Activated naive CD4-positive, alpha-beta T cell treated with anti-CD3 and anti-CD28 coated beads, Interleukin-2, amount 50 U/mL, for 72 hours (primary cell): ENCODE data around the gene AGO3. TPM values are rescaled to one million over a fixed set of nuclear protein-coding genes. Genes with fewer than 3 reads are reported as not detected.
"Not testable (repeated sequence)": the region's sequence is repeated elsewhere in the genome, so short reads cannot be mapped to it uniquely, and the experiment has no call there.

Source experiments
- ATAC-seq, 2 donors: fragments of 150-1000 bp; cut with Tn5 transposase; 2 replicates each; pipeline ENCODE4 v1.10.0; 2021; ENCODE audit warnings: mild to moderate bottlenecking in 2 of 2, moderate library complexity in 2 of 2
- DNase-seq, 2 donors: peaks; one replicate each; pipeline ENCODE4 v3.0.0; 2021 to 2022; ENCODE audit warnings: low spot score in 2 of 2
- H3K27ac Mint-ChIP-seq, 2 donors: one replicate each; pipeline ENCODE4 v1.8.0; 2022; ENCODE audit warnings: mild to moderate bottlenecking in 2 of 2, mixed read lengths in 2 of 2
- H3K36me3 Mint-ChIP-seq, 2 donors: one replicate each; pipeline ENCODE4 v1.8.0; 2022; ENCODE audit warnings: mixed read lengths in 2 of 2
- H3K9me3 Mint-ChIP-seq, 2 donors: one replicate each; pipeline ENCODE4 v1.8.0; 2022; ENCODE audit warnings: mixed read lengths in 2 of 2
- total RNA-seq, 2 donors: library from RNA; stranded (reverse); gene quantifications; one replicate each; pipeline ENCODE4 v1.2.3, GENCODE V29; 2022

Gene AGO3
- total RNA-seq = 10 to 100 TPM; 32.9 to 43.6 TPM

- Mint-ChIP-seq H3K27ac (peak within 1 kb of the TSS; percentile 97 to 98), H3K9me3 (no peaks in the 10 kb centered on the region), H3K36me3 (peaks cover 0 to 14% of the 10 kb centered on the region in 2 donors)
- peak; percentile 85 to 92 for DNase-seq
- ATAC-seq = peak; percentile 94
Measured at GRCh38 chr1:35930593-35931445, at the start of gene AGO3. AGO3 (plus strand) TSS chr1:35931105; CDS start chr1:35931427, 322 bp downstream.

- H3K27ac Mint-ChIP-seq = peak overlapping the region in 1 of 2 donors; percentile 93
- H3K36me3 Mint-ChIP-seq = peaks cover 5% of the 10 kb centered on the region in 2 donors
- DNase-seq (no peak), ATAC-seq (no peak)
- no peaks in the 10 kb centered on the region for H3K9me3 Mint-ChIP-seq
Measured at GRCh38 chr1:35881850-35882273, 49.0 kb upstream of the AGO3 start.

GRCh38 chr1:35882586-35882944 lies 48.3 kb upstream of the AGO3 start:
- DNase-seq = no peak
- Mint-ChIP-seq H3K27ac (peak overlapping the region in 1 of 2 donors; percentile 93), H3K36me3 (peaks cover 5% of the 10 kb centered on the region in 2 donors), H3K9me3 (no peaks in the 10 kb centered on the region)
- no peak for ATAC-seq

DNA sequence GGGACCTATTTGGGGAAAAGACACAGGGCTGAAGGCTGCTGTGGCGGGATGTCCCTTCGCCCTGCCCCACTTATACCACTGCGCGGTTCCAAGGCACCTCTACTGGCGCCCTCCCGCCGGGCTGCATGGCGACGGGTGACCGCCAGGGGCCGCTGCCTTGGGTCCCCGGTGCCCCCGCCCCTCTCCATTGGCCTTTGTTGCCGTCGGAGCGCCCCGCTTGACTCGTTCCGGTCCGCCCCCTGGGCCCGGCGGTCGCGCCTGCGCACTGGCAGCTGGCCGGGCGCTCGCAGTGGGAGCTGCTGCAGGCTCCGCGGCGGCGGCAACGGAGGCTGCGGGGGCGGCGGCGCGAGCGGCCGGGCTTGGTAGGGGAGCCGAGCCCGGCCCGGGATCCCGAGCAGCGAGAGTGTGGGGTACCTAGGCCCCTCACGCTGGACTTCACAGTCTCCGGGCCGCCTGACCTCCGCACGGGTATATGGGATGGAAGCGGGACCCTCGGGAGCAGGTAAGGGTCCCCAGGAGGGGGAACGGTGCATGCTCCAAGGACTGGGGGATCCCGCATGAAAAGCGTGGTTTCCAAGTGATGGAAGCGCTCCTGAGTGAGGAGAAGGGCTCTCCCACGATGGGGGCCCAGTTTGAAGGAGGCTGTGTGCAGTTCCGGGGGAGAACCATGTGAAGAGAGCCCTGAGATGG lies 47.8 kb upstream of the AGO3 start, which contains the start of gene AGO1:
TSS of gene AGO1 (plus strand) at position 265 of the 690 bp plus-strand sequence. CDS start at position 478, 213 bp downstream.
- Mint-ChIP-seq H3K9me3 (no peaks in the 10 kb centered on the region), H3K36me3 (peaks cover 5% of the 10 kb centered on the region in 2 donors)

GRCh38 chr1:35883635-35884101 lies 47.2 kb upstream of the AGO3 start:
- DNase-seq (peak; percentile 42 to 67), ATAC-seq (peak; percentile 28 to 39)
- no peaks in the 10 kb centered on the region for H3K9me3 Mint-ChIP-seq
- H3K36me3 Mint-ChIP-seq = peaks cover 5 to 9% of the 10 kb centered on the region in 2 donors
- H3K27ac Mint-ChIP-seq = peak overlapping the region; percentile 93 to 96

More for the DNA sequence above, 47.8 kb upstream of the AGO3 start, which contains the start of gene AGO1:
- DNase-seq = peak; percentile 97 to 100
- H3K27ac Mint-ChIP-seq = peak within 1 kb of the TSS; percentile 93 to 96
- ATAC-seq = peak; percentile 90 to 93

- ATAC-seq (no peak), DNase-seq (no peak)
- no peak overlapping the region for H3K27ac Mint-ChIP-seq
- peaks cover 5 to 10% of the 10 kb centered on the region in 2 donors for H3K36me3 Mint-ChIP-seq
- no peaks in the 10 kb centered on the region for H3K9me3 Mint-ChIP-seq
Measured at GRCh38 chr1:35884934-35885333, 46.0 kb upstream of the AGO3 start.

GRCh38 chr1:35885961-35886558 lies 44.8 kb upstream of the AGO3 start:
- Mint-ChIP-seq H3K9me3 (no peaks in the 10 kb centered on the region), H3K36me3 (peaks cover 5 to 10% of the 10 kb centered on the region in 2 donors), H3K27ac (no peak overlapping the region)
- ATAC-seq (no peak), DNase-seq (no peak)

DNA sequence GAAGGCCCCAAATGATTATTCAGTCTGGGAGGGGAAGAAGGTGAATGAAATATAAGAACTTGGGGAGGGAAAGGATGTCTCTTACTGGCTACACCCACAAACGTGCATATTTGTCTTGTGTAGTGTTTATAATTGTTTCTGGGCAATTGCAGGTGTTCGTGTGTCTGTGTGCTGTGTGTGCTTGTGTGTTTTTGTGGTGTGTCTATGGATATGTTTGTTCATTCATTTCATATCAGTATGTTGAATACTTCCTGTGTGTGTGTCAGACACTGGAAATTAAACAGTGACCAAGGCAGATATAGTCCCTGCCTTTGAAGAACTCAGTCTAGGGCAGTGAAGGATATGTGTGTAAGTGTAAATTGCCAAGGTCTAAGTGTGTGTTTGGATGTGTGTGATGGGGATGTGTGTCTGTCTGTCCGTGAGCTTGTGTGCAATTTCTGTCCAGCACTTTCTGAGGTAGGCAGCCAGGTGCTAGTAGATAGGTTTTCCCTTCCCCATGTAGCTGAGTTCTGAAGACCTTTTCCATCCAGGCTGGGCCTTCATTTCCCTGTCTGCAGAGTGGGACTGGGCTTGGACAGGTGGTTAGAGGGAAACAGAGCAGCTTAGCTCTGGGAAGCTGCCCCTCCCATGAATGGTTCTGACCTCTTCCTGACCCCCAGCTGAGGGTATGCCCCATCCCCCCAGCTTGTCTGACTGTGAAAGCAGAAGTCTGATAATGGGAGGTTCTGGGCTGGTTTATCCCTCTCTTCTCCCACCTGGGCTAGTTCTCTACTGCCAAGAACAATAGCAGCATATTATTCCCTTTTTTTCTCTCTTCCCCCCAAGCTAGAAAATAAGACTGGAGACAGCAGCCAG lies 44.1 kb upstream of the AGO3 start:
- peaks cover 5 to 10% of the 10 kb centered on the region in 2 donors for H3K36me3 Mint-ChIP-seq
- DNase-seq (no peak), ATAC-seq (no peak)
- H3K27ac Mint-ChIP-seq = peak overlapping the region; percentile 26 to 27
- H3K9me3 Mint-ChIP-seq = no peaks in the 10 kb centered on the region

DNA sequence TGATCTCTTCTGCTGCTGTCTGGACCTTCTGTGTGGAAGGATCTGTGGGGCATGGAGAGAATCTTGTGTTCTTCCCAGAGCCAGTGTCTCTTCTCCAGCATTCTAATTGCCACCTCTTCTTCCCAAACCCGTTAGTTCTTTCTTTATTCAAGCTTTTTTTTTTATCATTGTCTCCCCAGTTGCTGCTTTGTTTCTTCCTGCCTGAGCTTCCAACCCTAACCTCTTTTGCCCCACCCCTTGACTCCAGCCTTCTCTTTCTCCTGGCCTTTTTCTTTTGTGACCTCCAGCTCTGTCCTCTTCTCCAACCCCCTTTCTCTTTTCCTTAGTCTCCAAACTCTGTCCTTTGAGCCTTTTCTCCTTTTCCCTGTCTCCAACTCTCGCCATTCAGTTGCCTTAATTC lies 43.4 kb upstream of the AGO3 start:
- H3K27ac Mint-ChIP-seq = peak overlapping the region in 1 of 2 donors; percentile 27
- DNase-seq (no peak), ATAC-seq (no peak)
- no peaks in the 10 kb centered on the region for H3K9me3 Mint-ChIP-seq
- H3K36me3 Mint-ChIP-seq = peaks cover 5 to 10% of the 10 kb centered on the region in 2 donors

DNA sequence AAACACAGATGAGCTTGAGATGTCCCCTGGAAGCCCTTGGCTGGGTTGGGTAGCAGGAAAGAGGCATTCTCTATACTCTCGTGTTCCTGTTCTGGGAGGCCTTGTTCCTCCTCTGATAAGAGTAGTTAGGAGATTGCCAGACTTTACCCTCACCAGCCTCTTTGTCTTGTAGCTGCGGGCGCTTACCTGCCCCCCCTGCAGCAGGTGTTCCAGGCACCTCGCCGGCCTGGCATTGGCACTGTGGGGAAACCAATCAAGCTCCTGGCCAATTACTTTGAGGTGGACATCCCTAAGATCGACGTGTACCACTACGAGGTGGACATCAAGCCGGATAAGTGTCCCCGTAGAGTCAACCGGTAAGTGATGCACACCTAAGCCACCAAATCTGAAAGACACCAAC lies 42.6 kb upstream of the AGO3 start:
- no peak overlapping the region for H3K27ac Mint-ChIP-seq
- DNase-seq (no peak), ATAC-seq (no peak)
- no peaks in the 10 kb centered on the region for H3K9me3 Mint-ChIP-seq
- peaks cover 3 to 8% of the 10 kb centered on the region in 2 donors for H3K36me3 Mint-ChIP-seq

DNA sequence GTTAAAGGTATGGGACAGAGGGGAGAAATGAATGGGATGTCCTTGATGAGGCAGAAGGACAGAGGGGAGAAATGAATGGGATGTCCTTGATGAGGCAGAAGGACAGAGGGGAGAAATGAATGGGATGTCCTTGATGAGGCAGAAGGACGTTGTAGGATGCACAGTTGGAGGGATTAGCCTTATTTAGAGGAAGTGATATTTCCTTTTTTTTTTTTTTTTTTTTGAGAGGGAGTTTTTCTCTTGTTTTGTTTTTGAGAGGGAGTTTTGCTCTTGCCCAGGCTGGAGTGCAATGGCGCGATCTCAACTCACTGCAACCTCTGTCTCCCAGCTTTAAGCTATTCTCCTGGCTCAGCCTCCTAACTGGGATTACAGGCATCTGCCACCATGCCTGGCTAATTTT lies 41.9 kb upstream of the AGO3 start:
- not testable (repeated sequence) for H3K36me3 Mint-ChIP-seq, DNase-seq, ATAC-seq, H3K9me3 Mint-ChIP-seq, H3K27ac Mint-ChIP-seq

DNA sequence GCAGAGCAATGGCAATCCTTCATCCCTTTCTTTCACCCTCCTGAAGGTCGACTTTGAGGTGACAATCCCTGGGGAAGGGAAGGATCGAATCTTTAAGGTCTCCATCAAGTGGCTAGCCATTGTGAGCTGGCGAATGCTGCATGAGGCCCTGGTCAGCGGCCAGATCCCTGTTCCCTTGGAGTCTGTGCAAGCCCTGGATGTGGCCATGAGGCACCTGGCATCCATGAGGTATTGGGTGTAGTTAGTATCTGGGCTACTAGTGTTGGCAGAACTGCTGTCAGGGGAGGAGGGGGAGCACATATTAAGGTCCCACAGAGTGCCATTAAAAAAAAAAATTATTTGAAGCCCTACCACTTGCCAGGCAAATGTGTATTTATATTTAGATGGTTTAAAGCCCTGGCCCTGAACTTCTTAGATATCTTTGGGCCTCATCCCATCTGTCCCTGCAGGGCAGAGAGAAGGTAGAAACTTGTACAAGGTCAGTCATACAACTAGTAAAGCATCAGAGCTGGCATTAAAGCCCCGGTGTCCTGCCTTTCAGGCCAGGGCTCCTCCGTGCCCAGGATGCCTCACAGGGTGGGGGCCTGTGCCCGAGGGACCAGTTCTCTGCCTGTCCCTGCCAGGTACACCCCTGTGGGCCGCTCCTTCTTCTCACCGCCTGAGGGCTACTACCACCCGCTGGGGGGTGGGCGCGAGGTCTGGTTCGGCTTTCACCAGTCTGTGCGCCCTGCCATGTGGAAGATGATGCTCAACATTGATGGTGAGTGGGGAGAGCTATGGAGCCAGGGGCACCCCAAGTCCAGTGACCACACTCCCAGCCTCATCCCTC lies 37.6 kb upstream of the AGO3 start:
- no peak for ATAC-seq
- Mint-ChIP-seq H3K36me3 (peaks cover 0 to 5% of the 10 kb centered on the region in 2 donors), H3K9me3 (no peaks in the 10 kb centered on the region), H3K27ac (peak overlapping the region in 1 of 2 donors; percentile 46)
- no peak for DNase-seq

DNA sequence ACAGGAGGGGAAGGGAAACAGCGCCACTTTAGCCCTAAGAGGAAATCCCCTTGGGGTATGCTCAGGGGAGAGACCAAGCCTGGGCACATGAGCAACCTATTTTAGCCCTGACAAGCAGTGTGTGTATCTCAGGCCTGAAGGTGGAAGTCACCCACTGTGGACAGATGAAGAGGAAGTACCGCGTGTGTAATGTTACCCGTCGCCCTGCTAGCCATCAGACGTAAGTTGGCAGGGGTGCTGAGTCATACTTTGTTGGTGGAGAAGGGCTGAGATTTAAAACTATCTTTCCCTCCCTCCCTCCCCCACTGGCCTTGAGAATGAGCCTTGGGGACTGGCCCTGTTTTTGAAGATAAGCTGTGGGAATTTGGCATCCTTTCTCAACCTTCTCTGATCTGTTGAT lies 36.7 kb upstream of the AGO3 start:
- no peaks in the 10 kb centered on the region for H3K9me3 Mint-ChIP-seq
- H3K36me3 Mint-ChIP-seq = no peaks in the 10 kb centered on the region
- DNase-seq (no peak), ATAC-seq (peak in 1 of 2 donors; percentile 33)
- peak overlapping the region in 1 of 2 donors; percentile 92 for H3K27ac Mint-ChIP-seq

DNA sequence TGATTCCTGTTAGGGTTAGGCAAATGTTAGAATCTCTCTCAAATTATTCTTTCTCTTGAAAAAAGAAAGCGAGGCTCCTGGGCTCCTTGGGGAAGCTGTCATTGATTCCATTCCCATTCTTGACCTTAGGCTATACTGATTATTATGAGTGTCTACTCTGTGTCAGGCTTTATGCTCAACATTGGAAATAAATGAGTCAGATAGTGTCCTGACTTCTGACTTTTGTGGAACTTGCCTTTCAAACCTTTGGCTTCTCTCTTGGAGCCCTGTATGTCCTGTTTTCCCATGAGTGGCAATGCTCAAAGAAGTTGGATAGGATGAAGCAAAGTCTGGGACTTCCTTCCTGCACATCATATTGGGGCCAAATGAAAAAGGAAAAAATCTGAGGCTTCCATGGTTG lies 36.2 kb upstream of the AGO3 start:
- H3K9me3 Mint-ChIP-seq = no peaks in the 10 kb centered on the region
- DNase-seq = no peak
- no peak for ATAC-seq
- H3K27ac Mint-ChIP-seq = no peak overlapping the region
- no peaks in the 10 kb centered on the region for H3K36me3 Mint-ChIP-seq

DNA sequence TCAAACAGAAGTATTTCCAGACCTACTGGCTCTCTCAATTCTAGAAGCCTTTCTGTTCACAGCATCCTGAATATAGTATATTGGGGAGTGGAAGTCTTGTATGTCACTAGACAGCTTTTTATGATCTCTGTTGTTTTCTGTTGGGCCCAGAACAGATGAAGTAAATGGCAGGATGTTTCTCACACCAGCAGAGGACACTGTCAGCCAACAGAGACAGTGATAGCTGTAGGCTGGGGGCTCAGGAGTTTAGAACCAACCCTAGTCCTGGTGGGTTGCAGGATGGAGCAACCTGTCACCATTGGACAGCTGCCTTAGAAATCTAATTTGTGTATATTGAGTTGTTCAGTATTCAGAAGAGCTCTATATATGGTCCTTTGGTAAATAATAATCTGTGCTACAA lies 31.0 kb upstream of the AGO3 start:
- ATAC-seq (no peak), DNase-seq (no peak)
- H3K9me3 Mint-ChIP-seq = no peaks in the 10 kb centered on the region

More for the DNA sequence above, 31.0 kb upstream of the AGO3 start:
- peaks cover 0 to 10% of the 10 kb centered on the region in 2 donors for H3K36me3 Mint-ChIP-seq
- no peak overlapping the region for H3K27ac Mint-ChIP-seq
